Adrenal gland (tissue), 12 donors: ENCODE data around the gene ISL2. TPM values are rescaled to one million over a fixed set of nuclear protein-coding genes. Genes with fewer than 3 reads are reported as not detected.

Experiments used
- DNase-seq, 7 donors: peaks; one replicate each; pipeline ENCODE4 v3.0.0-alpha.2; 2019 to 2020
- H3K27ac ChIP-seq, 5 donors: fragments of 200-600 bp; sonication (generic) in 4 of 5; 1 replicate in 3 of 5; 2 replicates in 2 of 5; pipeline versions ENCODE4 v1.5.1 to v1.8.0; 2016 to 2020; ENCODE audit warnings: mild to moderate bottlenecking in 1 of 5
- H3K27me3 ChIP-seq: fragments of 200-600 bp; 2 replicates; pipeline ENCODE4 v1.8.0; 2021
- H3K36me3 ChIP-seq, 2 donors: fragments of 200-600 bp; replicated peaks in 1 of 2; 1 replicate in 1 of 2; 2 replicates in 1 of 2; pipeline versions ENCODE4 v1.5.1 to v1.8.0; 2018 to 2022
- H3K4me1 ChIP-seq, 2 donors: fragments of 200-600 bp; replicated peaks in 1 of 2; 1 replicate in 1 of 2; 2 replicates in 1 of 2; pipeline versions ENCODE4 v1.5.1 to v1.8.0; 2018 to 2021
- H3K4me3 ChIP-seq, 4 donors: fragments of 200-600 bp; sonication (generic) in 3 of 4; one replicate each; pipeline ENCODE4 v1.5.1; 2016 to 2018
- H3K9me3 ChIP-seq, 3 donors: fragments of 200-600 bp; sonication (generic) in 1 of 3; replicated peaks in 1 of 3; 1 replicate in 2 of 3; 2 replicates in 1 of 3; pipeline versions ENCODE4 v1.5.1 to v1.8.0; 2016 to 2021
- POLR2A ChIP-seq, 2 donors: fragments of 450-650 bp; IDR thresholded peaks; one replicate each; pipeline ENCODE4 v1.6.1; 2017; ENCODE audit warnings: antibody characterized with exemption in 2 of 2, mild to moderate bottlenecking in 2 of 2, moderate library complexity in 1 of 2
- WGBS, 4 donors: extraction: QIAGEN DNeasy Blood & Tissue Kit in 2 of 4; methylation state at CpG; one replicate each; pipeline versions ENCODE4 v1.1.5 to v1.1.7; 2013 to 2017; 5-methylcytosine and 5-hydroxymethylcytosine counted together
- intact Hi-C, 2 donors: fragments of 100-400 bp; cut with DNase I; formaldehyde crosslinking; loops; one replicate each; pipeline versions ENCODE4 v1.14.1 to v1.15.0; 2022 to 2023
- polyA plus RNA-seq, 3 donors: library from polyadenylated mRNA; stranded (reverse); fragments of 200-250 nt in 2 of 3; fragments of 350-450 nt in 1 of 3; fragmentation: Illumina TruSeq in 1 of 3; extraction: RNeasy Lipid Tissue Mini Kit (QIAGEN cat#74804) in 1 of 3; gene quantifications; one replicate each; pipeline ENCODE4 v1.2.3, GENCODE V29; 2013 to 2014
- total RNA-seq, 9 donors: library from RNA; depleted of rRNA in 4 of 9; stranded (reverse); fragments of >200 nt in 4 of 9; fragments of 120-200 nt in 1 of 9; fragmentation: NEBNext Ultra II Directional in 1 of 9; extraction: Animal tissue kit (Norgen Biotek cat#: 25700) in 1 of 9; gene quantifications; one replicate each; pipeline versions ENCODE4 v1.1.0 to v1.2.4, GENCODE V29; 2013 to 2023
- TF ChIP-seq, protein P1 (sequence below), 6 experiments: fragments of 450-650 bp in 4 of 6; fragments of 200-600 bp in 2 of 6; sonication (generic) in 1 of 6; IDR thresholded peaks; 1 replicate in 5 of 6; 2 replicates in 1 of 6; pipeline versions ENCODE4 v1.5.1 to v1.8.0; 2016 to 2021; ENCODE audit warnings: antibody characterized with exemption in 6 of 6, mild to moderate bottlenecking in 2 of 6, moderate library complexity in 1 of 6
- donor health status: healthy with polysubstance abuse.
- donor health status: Bipolar disorder and iron deficiency.
- donor health status: DM: yes; HTN: yes; CAD: no.
- donor health status: DM: no; HTN: no; CAD: no.
- donor health status: DM: no; HTN: no; CAD: no.
- donor health status: DM: yes; HTN: yes; CAD: no.

Gene ISL2
- total and polyA plus RNA-seq, 12 donors: 0.03 to 0.11 TPM; not detected in 10

DNA sequence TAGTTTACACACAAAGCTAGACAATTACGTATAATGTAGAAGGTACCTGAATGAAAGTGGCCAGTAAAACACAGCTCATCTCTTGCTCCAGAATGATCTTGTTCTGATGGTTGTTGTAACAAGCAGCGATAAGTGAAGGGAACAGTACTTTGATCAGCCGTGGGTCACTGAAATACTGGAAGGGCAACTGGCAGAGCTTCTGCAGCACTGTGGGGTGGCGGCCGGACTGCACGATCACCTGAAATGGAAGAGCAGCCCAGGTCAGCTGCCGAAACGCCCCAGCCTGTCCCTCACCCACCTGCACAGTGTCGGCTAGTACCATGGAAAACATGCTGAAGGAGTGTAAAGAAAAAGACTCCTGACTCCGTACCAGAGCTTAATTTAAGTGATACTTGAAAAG, 17.3 kb downstream of the ISL2 start:
- Histone ChIP-seq H3K4me3 (no peak overlapping the region), H3K4me1 (no peaks in the 10 kb centered on the region), H3K27me3 (no peaks in the 10 kb centered on the region), H3K9me3 (no peaks in the 10 kb centered on the region), H3K27ac (no peak overlapping the region), H3K36me3 (no peaks in the 10 kb centered on the region)
- TF ChIP-seq, protein P1, sequence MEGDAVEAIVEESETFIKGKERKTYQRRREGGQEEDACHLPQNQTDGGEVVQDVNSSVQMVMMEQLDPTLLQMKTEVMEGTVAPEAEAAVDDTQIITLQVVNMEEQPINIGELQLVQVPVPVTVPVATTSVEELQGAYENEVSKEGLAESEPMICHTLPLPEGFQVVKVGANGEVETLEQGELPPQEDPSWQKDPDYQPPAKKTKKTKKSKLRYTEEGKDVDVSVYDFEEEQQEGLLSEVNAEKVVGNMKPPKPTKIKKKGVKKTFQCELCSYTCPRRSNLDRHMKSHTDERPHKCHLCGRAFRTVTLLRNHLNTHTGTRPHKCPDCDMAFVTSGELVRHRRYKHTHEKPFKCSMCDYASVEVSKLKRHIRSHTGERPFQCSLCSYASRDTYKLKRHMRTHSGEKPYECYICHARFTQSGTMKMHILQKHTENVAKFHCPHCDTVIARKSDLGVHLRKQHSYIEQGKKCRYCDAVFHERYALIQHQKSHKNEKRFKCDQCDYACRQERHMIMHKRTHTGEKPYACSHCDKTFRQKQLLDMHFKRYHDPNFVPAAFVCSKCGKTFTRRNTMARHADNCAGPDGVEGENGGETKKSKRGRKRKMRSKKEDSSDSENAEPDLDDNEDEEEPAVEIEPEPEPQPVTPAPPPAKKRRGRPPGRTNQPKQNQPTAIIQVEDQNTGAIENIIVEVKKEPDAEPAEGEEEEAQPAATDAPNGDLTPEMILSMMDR (IDR thresholded peaks at IDR 0.05): no peak
- TF ChIP-seq POLR2A (IDR thresholded peaks at IDR 0.05): no peak
- WGBS, 4 donors: 96 to 97% (median 96%) methylated on average over 10 of the region's 10 CpGs
- intact Hi-C loops: no loop called here
- DNase-seq: no peak

DNA sequence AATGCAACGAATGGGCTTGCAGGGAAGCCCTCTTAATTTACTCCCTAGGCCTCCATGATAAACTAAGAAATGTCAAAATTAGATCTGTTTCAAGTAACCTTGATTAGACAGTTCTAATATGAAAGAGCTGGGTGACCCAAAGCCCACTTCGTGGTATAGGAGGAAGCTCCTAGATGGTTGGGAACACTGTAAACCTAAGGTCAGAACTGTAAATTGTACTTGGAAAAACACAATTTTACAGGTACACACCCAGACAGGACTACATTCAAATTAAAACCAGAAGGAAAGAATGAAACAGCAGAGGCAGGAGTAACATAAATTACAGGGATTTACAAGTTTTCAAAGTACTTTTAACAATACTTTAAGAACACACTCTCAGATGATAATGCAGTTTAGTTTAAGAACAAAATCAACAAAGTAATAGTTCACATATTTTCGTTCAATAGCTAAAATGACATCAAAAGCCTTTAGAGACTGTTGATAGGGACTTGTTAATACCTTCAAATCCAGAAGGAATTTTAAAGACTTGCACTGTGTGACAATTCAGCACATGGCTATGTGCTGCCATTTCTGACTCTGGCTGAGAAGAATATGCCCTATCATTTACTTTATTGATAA, 18.4 kb downstream of the ISL2 start:
- no peak overlapping the region for H3K27ac ChIP-seq
- WGBS, 4 donors: 87 to 99% (median 91%) methylated on average over 3 of the region's 3 CpGs
- no peaks in the 10 kb centered on the region for H3K27me3 ChIP-seq
- H3K4me3 ChIP-seq: no peak overlapping the region
- no peaks in the 10 kb centered on the region for H3K4me1 ChIP-seq
- H3K36me3 ChIP-seq: no peaks in the 10 kb centered on the region
- H3K9me3 ChIP-seq: no peaks in the 10 kb centered on the region
- DNase-seq: no peak
- intact Hi-C loops: no loop called here
- TF ChIP-seq POLR2A (IDR thresholded peaks at IDR 0.05): no peak
- TF ChIP-seq, protein P1 (IDR thresholded peaks at IDR 0.05): no peak

- no peaks in the 10 kb centered on the region for H3K4me1 ChIP-seq
- TF ChIP-seq, protein P1 (IDR thresholded peaks at IDR 0.05): no peak
- TF ChIP-seq POLR2A (IDR thresholded peaks at IDR 0.05): no peak
- intact Hi-C loops: no loop called here
- no peak for DNase-seq
- H3K4me3 ChIP-seq: no peak overlapping the region
- 96 to 100% (median 99%) methylated on average over 3 of the region's 3 CpGs for WGBS, 4 donors
- no peak overlapping the region for H3K27ac ChIP-seq
- H3K27me3 ChIP-seq: no peaks in the 10 kb centered on the region
- no peaks in the 10 kb centered on the region for H3K36me3 ChIP-seq
- H3K9me3 ChIP-seq: no peaks in the 10 kb centered on the region
These were observed 21.9 kb downstream of the ISL2 start for GRCh38 chr15:76358453-76358852.

DNA sequence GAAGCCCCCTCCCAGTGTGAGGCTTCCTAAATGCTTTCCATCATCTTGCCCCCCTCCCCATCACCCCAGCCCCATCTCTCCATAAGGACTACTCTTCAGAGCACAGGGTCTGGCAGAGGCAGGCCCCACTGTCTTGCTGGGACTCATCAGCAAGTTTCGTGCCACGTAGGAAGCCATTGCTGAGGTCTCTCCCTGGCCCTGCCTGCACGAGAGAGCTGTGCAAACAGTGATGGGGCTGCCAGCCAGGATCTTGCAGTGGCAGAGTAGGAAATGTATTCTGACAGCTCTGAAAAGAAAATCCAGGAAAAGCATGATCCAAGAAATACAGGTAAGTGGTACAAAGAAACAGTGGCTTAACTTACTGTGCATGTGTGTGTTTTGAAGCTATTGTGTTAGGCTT, 22.6 kb downstream of the ISL2 start:
- TF ChIP-seq, protein P1 (IDR thresholded peaks at IDR 0.05): no peak
- no peak for TF ChIP-seq POLR2A (IDR thresholded peaks at IDR 0.05)
- no peak for DNase-seq
- H3K4me1 ChIP-seq: no peaks in the 10 kb centered on the region
- intact Hi-C loops: no loop called here
- H3K36me3 ChIP-seq: no peaks in the 10 kb centered on the region
- no peak overlapping the region for H3K4me3 ChIP-seq
- no peak overlapping the region for H3K27ac ChIP-seq
- no peaks in the 10 kb centered on the region for H3K9me3 ChIP-seq
- WGBS, 4 donors: 61 to 100% (median 96%) methylated on average over 3 of the region's 3 CpGs
- H3K27me3 ChIP-seq: no peaks in the 10 kb centered on the region
